ENCODE data around the gene CYTH1.

CYTH1 gene

DNA sequence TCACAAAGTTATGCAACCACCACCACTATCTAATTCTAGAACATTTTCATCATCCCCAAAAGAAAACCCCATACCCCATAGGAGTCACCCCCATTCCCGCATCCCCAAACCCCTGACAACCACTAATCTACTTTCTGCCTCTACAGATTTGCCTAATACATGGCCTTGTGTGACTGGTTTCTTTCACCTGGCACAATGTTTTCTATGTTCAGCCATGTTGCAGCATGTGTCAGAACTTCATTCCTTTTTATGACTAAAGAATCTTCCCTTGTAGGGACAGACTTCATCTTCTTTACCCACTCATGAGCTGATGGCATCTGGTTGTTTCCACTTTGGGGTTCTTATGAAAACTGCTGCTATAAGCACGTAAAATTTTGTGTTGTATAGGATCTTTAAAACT is 34.6 kb downstream of the CYTH1 start:
- no peak overlapping the region for H3K4me3 ChIP-seq (ENCODE audit: control insufficient read depth, low read depth, low read length)
- TF ChIP-seq, protein P1, sequence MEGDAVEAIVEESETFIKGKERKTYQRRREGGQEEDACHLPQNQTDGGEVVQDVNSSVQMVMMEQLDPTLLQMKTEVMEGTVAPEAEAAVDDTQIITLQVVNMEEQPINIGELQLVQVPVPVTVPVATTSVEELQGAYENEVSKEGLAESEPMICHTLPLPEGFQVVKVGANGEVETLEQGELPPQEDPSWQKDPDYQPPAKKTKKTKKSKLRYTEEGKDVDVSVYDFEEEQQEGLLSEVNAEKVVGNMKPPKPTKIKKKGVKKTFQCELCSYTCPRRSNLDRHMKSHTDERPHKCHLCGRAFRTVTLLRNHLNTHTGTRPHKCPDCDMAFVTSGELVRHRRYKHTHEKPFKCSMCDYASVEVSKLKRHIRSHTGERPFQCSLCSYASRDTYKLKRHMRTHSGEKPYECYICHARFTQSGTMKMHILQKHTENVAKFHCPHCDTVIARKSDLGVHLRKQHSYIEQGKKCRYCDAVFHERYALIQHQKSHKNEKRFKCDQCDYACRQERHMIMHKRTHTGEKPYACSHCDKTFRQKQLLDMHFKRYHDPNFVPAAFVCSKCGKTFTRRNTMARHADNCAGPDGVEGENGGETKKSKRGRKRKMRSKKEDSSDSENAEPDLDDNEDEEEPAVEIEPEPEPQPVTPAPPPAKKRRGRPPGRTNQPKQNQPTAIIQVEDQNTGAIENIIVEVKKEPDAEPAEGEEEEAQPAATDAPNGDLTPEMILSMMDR (conservative IDR thresholded peaks at IDR 0.05; ENCODE audit: control insufficient read depth, insufficient read depth, low read depth, low read length): no peak
- DNase-seq (ENCODE audit: low read depth): no peak

DNA sequence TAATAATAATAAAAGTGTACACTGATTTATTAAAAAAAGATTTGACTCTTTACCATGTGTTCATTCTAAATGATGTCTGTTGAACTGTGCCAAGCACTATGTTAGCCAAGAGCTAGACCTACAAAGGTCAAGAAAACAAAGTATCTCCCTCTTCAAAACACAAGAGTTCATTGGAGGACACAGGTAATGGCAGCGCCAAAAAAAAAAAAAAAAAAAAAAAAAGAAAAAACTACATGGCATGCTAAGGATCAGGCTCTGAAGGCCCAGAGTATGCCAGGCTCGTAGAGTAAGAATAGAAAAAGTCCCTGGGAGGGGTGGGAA is 35.2 kb downstream of the CYTH1 start:
- H3K4me3 ChIP-seq (ENCODE audit: control insufficient read depth, low read depth, low read length): no peak overlapping the region
- TF ChIP-seq, protein P1 (conservative IDR thresholded peaks at IDR 0.05; ENCODE audit: control insufficient read depth, insufficient read depth, low read depth, low read length): no peak
- no peak for DNase-seq (ENCODE audit: low read depth)

DNA sequence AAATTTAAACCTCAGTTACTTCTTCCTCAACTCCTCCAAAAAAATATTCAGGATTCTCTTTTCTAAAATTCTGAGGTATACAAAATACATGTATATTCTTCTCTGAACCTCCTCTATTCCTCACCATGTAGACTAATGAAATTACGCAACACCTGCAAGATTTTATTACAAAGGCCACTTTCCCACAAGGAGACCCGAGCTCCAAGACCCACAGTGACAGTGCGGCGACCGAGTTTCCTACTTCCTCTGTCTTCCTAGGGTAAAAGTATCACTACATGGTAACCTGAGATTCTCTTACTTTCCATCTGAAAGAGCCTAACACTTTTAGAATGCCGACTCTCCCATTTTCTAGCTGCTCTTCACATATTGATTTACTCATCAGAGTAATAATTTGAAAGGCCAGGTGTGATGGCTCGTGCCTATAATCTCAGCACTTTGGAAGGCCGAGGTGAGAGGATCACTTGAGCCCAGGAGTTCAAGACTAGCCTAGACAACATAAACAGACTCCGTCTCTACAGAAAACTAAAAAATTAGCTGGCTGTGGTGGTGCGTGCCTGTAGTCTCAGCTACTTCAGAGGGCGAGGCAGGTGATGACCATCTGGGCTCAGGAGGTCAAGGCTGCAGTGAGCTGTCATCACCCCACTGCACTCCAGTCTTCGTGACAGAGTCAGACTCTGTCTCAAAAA is 35.7 kb downstream of the CYTH1 start:
- TF ChIP-seq, protein P1 (conservative IDR thresholded peaks at IDR 0.05; ENCODE audit: control insufficient read depth, insufficient read depth, low read depth, low read length): no peak
- no peak for DNase-seq (ENCODE audit: low read depth)
- no peak overlapping the region for H3K4me3 ChIP-seq (ENCODE audit: control insufficient read depth, low read depth, low read length)

DNA sequence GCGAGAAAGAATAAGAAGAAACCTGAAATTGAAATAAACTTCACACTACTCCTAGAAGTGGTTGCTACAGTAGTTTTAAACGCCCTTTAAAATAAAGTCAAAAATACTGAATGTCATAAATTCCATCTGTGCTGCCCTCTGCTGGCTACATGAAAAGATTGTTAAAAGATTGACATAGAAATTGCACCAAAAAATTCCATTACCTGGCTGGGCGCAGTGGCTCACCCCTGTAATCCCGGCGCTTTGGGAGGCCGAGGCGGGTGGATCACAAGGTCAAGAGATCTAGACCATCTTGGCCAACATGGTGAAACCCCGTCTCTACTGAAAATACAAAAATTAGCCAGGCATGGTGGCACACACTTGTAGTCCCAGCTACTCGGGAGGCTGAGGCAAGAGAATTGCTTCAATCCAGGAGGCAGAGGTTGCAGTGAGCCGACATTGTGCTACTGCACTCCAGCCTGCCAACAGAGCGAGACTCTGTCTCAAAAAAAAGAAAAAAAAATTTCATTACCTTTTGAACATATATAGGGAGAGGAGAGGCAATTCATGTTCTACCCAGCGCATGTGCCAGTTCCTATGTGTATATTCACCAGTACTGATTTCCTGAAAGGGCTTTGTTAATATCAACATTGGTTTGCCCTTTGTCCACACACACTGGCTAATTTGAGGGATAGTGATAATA is 36.5 kb downstream of the CYTH1 start:
- TF ChIP-seq, protein P1 (conservative IDR thresholded peaks at IDR 0.05; ENCODE audit: control insufficient read depth, insufficient read depth, low read depth, low read length): peak; percentile 48
- no peak overlapping the region for H3K4me3 ChIP-seq (ENCODE audit: control insufficient read depth, low read depth, low read length)
- peak; percentile 51 for DNase-seq (ENCODE audit: low read depth)

DNA sequence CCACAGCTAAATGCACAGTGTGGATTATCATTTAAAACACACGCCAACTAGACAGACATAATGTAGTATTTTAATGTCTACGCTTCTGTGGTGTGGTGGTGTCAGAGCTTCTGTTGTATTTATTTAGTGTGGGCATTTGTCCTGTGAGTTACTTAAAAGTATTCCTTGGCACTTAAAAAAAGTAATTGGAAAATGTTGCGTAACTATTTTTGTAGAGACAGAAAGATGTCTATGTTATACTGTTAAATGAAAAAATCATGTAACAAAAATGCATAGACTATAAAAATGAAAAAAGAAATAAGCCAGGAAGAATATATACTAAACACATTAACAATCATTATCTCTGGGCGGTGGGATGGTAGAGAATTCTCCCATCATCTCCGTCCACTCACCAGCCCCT is 39.2 kb downstream of the CYTH1 start:
- no peak for DNase-seq (ENCODE audit: low read depth)
- TF ChIP-seq, protein P1 (conservative IDR thresholded peaks at IDR 0.05; ENCODE audit: control insufficient read depth, insufficient read depth, low read depth, low read length): no peak
- H3K4me3 ChIP-seq (ENCODE audit: control insufficient read depth, low read depth, low read length): no peak overlapping the region

DNA sequence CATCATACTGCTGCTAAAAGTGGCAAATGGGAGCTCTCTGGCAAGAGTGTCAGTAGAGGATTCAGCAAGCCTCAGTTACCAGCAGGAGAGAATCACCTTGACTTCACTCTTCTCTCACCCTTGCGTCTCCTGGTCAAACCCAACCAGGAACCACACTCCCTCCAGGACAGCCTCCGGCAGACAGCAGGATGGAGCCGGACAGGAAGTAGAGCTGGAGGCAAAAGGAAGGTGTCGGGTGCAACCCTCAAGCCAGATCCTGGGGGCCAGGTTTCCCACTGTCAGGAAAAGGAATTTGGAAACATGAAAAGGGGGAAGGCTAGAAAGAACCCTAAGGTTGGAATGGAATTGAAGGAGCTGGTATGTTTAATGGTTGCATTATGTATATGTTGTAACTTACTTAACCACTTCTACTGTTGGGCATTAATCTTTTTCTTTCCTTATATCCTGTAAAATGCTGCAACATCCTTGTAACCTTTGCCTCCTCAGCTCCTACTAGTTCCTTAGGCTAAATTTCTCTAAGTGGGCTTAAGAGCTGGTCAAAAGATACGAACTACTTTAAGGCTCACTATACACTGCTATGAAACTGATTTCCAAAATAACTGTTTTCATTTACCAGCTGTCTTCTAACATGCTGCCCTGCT is 40.3 kb downstream of the CYTH1 start:
- no peak for DNase-seq (ENCODE audit: low read depth)
- TF ChIP-seq, protein P1 (conservative IDR thresholded peaks at IDR 0.05; ENCODE audit: control insufficient read depth, insufficient read depth, low read depth, low read length): no peak
- H3K4me3 ChIP-seq (ENCODE audit: control insufficient read depth, low read depth, low read length): no peak overlapping the region
